NK-92 (cell line): ENCODE measurements around the gene MAPKAP1.
"Not testable (repeated sequence)": the region's sequence is repeated elsewhere in the genome, so short reads cannot be mapped to it uniquely, and the experiment has no call there.

Experiments
- DNase-seq: peaks from one replicate; lab custom pipeline; 2025; ENCODE audit not compliant: unreplicated experiment; lab: John Stamatoyannopoulos, UW

Gene MAPKAP1

DNA sequence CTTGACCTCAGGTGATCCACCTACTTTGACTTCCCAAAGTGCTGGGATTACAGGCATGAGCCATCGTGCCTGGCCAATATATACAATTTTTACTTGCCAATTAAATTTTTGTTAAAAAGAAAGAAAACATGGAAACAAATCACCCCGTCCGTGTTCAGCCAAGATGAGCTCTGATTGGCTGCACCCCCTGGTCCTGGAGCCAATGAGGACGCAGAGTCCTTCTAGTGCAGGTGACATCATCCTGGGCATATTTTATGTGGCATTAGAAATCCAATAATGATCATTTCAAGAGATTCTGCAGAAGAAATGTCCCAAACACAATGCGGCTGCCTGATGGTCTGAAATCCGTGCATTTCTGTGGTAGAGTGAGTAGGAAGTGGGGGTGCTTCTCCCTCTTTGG is 285.8 kb downstream of the MAPKAP1 start:
- DNase-seq: no peak

DNA sequence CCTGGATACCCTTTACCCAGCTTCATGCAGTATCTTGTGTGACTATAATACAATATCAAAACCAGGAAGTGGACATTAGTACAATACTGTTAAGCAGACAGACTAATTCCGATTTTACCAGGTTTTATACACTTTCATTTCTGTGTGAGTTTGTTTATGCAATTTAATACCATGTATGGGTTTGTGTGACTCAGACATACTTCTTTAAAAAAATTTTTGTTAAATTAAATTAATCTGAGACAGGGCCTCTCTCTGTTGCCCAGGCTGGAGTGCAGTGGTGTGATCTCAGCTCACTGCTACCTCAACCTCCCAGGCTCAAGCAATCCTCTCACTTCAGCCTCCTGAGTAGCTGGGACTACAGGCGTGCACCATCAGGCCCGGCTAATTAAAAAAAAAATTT is 288.6 kb downstream of the MAPKAP1 start:
- DNase-seq: no peak

DNA sequence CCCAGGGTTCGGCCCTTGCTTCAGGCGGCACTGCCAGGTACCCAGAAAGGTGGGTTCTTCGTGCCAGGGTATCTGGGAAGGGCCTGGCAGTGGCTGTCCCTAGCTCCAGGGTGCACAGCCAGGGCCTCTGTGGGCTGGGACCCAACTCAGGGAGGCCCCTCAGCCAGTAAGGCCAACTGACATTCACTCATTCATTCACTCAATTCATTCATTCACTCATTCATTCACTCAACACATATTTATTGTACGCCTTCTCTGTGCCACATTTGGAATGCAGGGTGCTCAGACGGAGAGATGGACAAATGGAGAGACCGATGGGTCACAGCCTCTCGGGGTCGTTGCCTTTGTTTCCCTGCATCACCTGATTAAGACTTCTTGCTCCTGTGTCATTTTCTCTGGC is 290.5 kb downstream of the MAPKAP1 start:
- no peak for DNase-seq

GRCh38 chr9:125415583-125416460 is 291.2 kb downstream of the MAPKAP1 start:
- DNase-seq: no peak

DNA sequence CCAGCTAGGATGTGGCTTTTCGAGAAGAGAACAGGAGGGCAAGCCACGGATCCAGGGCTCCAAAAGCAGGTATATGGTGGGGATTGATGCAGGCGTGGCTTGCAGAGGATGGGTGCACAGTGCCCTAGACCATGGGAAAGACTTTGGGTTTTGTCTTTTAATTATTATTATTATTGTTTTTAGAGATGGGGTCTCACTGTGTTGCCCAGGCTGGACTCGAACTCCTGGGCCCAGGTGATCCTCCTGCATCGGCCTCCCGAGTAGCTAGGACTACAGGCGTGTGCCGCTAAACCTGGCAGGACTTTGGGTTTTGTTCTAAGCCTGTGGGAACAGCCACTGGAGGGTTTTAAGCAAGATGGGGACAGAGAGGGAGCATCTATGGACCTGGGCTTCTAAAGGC is 293.4 kb downstream of the MAPKAP1 start:
- DNase-seq: no peak

- DNase-seq: no peak
Measured at GRCh38 chr9:125412166-125412565, 294.8 kb downstream of the MAPKAP1 start.

DNA sequence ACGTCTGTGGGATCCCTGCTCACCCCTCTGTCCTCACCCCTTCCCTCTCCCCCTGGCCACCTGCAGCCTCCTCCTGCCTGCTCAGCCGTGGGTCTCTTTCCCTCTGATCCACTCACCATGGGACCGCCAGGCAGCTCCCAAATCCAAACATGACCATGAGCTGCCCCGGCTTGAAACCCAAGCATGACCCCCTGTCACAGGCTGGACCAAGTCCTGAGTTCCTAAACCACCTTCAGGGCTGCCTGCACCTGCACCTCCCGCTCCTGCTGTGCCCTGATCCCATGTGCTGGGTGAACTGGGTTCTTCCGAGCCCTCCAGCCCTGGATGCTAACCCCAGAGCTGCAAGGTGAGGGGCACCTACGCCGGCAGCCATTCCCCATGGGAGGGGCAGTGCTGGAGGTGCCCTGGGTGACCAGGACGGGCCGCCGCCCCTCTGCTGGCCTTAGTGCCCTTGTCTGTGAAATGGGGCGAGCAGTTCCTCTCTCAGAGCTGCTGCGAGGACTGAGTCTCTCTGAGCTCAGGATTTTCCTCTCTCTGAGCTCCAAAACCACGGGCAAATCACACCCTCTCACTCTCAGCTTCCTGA is 295.7 kb downstream of the MAPKAP1 start:
- DNase-seq: no peak

DNA sequence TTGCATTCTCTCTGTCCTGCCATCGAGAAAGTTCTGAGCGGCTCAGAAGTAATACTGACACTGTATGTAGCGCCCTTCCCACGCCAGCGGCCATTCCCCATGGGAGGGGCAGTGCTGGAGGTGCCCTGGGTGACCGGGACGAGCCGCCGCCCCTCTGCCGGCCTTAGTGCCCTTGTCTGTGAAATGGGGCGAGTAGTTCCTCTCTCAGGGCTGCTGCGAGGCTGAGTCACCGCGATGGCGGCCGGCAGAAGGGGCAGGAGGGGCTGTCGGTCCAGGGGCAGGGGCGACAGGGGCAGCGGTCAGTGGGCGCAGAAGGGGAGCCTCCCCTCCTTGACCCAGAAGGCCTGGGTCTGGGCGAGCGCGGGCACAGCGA is 296.5 kb downstream of the MAPKAP1 start:
- DNase-seq: no peak

DNA sequence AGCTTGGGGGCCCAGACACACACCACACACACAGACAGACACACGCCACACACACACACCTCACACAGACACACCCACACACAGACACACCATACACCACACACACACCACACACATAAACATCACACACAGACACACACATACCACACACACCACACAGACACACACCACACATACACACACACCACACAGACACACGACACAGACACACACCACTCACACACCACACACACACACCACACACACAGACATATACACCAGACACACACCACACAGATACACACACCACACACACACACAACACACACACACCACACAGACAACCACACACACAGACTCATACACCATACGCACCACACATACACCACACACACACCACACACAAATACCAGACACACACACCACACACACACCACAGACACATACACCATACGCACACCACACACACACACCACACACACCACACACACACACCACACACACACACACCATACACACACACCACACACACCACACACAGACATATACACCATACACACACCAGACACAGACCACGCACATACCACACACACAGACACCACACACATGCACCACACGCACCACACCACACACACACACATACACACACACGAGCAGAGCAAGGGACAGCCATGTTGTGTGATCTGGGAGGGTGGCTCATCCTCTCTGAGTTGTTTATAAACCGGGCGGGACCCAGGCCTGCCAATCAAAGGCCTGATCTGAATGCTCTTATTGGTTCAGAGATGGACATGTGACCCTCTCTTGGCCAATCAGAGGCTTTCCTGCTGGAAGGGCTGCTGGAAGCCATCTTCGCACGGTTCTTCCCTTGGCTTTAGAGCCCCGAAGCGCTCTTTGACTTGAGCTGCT is 297.1 kb downstream of the MAPKAP1 start:
- DNase-seq: no peak

DNA sequence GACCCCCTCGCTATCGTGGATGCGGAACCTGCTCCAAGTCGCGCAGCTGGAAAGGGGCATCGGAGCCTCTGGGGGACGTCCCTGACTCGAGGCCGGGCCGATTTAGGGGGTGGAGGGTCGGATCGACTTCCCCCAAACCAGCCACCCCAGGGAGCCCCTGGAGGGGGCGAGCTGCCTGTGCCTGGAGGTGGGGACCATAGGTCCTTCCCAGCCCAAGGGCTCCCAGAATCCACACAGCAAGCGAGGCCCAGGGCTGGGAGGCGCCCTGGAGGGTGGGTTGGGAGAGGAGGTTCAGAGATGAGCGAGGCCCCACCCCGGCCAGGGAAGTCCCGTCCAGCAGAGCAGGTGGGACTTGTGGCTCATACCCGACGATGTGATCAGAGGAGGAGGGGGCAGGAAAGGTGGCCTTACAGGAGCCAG is 297.8 kb downstream of the MAPKAP1 start:
- no peak for DNase-seq

DNA sequence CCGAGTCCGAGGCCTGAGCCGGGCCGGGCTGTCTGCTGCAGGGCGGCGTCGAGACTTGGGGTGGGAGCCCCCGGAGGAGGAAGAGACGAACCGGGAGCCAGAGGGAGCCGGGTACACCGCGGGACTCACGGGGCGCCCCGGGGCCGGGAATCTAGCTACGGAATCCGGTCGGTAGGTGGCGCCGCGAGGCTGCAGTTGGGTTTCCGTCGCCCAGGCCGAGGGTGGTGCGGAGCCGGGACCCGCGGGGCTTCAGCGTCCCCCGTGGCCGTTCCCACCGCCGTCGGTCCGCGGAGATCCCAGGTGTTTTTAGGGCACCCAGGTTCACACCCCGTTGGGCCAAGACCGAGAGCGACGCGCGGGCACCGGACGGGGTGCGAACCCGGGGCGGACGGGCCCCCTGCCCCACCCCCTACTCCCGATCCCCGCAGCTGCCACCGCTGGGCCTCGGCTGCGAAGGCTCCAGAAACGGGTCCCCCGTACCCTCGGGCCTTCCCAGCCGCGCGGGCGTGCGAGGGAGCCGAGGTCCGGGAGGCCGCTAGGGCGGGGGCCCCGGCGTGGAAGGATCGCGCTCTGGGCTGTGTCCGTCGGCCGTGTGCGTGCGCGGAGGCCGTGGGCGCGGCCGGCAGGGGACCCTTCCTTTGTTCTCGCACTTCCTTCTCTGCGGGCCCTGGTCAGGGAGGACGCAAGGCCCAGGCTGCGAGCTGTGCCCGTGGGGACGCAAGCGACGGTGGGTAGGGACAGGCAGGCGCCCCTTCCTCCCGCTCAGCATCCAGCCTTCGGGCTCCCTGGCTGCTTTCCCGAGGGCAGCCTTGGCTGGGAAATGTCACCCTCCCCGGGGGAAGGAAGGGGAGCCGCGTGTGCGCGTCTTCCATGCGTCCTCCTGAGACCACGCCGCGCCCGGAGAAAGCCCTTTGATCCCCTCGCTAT is 298.8 kb downstream of the MAPKAP1 start:
- DNase-seq: no peak

- DNase-seq: no peak
Measured at GRCh38 chr9:125407432-125407973, 299.5 kb downstream of the MAPKAP1 start.

DNA sequence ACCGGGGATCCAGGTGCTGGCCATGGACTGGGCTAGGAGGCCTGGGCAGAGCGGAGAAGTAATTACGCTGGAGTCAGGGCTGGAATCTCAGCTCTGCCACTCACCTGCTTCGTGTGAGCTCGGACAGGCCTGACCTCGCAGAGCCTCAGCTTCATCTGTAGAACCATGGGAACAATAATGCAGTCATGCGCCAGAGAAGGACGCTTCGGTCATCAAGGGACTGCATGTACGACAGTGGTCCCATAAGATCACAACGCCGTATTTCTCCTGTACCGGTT is 300.3 kb downstream of the MAPKAP1 start:
- DNase-seq: no peak

DNA sequence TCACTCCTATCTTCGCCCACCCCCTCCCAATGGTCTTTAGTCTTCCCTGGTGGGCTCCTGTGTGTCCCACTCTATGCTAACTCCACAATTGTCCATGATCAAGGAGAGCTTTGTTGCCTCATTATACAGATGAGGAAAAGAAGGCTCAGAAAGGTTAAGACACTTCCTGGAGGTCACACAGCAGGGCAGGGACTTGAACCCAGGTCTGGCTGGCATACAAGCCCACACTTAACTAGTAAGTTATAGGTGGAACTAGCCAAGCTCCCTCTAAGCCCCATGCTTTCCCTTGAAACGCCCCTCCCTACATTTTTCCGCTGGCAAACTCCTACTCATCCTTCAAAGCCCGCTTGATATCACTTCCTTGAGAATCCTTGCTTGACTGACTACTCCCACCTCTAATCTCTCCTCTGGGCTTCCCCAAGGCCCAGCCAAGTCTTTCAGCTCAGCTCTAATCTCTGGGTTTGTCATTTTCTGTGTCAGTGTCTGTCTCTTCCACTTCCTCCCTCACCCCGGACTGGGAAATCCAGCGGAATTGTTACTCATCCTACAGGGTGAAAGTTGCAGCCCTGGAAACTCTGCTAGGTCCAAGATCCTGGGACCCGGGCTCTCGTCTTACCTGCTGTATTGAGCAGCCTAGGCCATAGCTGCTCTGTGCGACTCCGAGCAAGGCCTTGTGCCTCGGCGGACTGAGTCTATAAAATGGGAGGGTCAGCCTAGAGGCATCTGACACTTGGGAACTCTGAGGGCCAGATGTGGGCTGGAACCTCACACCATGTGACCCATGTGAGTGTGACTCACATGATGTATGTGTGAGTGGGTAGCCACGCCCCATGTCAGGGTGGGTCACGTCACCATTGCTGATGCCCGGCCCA is 300.8 kb downstream of the MAPKAP1 start:
- DNase-seq: no peak

DNA sequence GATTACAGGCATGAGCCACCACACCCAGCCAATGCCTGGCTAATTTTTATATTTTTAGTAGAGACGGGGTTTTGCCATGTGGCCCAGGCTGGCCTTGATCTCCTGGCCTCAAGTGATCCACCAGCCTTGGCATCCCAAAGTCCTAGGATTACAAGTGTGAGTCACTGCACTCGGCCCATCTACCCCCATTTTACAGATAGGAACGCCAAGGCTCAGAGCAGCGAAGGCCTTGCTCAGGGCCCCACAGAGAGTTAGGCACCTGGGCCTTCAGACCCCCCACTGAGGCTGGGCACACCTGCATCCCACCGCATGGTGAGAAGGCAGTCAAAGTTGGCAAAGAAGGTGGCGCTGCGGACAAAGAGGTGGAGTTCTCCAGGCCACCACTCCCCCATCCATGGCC is 302.3 kb downstream of the MAPKAP1 start:
- no peak for DNase-seq

DNA sequence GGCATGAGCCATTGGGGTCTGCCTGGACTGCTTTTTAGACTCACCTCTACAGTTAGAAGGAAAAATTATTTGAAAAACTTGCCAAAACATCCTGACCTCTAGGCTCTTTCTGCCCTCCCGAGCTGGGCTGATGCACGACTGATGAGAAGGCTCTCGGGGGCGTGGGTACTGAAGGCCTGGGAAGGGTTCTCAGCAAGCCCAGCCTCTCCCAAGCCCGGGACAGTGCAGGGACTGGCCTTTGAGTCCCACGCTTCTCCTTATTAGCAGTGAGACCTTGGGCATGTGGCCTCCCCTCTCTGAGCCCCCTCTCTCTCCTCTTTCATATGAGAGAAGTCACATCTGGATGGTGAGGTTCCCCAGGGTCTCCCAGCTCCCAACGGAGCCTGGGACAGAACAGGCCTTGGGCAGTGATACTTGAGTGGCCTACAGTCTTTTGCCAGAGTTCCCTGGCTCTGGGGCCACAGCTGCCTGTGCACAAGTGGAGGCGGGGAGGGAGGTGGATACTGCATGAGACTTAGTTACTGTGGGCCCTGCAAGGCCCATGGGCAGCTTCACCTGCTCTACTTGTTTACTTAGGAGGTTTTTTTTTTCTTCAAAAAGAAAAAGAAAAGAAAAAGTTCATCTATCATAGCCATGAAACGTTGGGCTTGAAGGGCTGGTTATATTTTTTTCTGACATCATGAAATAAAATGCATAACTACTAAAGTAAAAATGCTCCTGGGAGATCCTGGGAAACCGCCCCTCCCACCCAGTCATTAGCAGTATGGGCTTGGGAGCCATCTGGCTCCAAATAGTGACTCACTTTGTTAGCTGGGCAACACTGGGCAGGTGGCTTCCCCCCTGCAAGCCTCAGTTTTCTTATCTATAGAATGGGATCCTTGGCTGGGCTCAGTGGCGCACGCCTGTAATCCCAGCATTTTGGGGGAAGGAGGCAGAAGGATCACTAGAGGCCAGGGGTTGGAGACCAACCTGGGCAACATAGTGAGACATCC is 306.0 kb downstream of the MAPKAP1 start:
- no peak for DNase-seq

- DNase-seq: not testable (repeated sequence)
Measured at GRCh38 chr9:125400232-125400631, 306.8 kb downstream of the MAPKAP1 start.

DNA sequence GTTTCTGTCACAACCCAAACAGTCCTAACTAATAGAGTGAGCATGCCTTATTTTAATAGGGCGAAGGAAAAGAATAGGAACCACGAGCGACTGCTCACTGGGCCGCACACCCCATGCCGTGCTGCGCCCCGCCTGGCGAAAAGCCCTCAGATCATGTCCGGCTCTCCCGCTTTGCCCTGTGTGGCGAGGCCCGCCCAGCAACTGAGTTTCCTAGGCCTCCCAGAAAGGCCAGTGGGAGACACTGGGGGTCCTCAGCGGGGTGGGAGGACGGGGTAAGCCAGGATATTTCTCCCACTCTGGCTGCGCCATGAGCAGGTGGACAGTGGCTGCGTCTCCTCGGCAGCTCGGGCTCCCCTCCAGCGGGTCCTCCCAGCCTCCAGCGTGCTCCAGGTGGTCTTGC is 307.3 kb downstream of the MAPKAP1 start:
- no peak for DNase-seq
